Measurements from ENCODE around the gene RNF186. TPM values are rescaled to one million over a fixed set of nuclear protein-coding genes. Genes with fewer than 3 reads are reported as not detected.

RNF186 gene
- total and polyA plus RNA-seq, 2 of the 13 experiments (the other 11 are each of a cell fraction or from before 2014, with no cell fraction given) = 0.07 to 0.20 TPM

DNA sequence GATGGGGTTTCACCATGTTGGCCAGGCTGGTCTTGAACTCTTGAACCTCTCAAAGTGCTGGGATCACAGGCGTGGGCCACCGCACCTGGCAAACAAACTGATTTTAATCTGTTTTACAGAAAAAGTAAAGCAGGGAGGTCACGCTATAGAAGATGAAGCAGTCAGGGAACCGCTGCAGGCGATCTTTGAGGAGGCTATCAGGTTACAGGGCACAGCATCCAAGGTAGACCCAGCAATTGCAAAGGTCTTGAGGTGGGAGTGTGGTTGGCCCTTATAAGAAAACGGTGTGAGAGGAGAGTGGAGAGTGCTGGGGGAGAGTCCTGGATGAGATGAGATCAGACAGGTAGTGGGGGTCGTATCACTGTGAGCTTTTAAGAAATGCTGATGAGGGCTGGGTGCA lies 12.8 kb downstream of the RNF186 start (continued):
- TF ChIP-seq, protein P1, sequence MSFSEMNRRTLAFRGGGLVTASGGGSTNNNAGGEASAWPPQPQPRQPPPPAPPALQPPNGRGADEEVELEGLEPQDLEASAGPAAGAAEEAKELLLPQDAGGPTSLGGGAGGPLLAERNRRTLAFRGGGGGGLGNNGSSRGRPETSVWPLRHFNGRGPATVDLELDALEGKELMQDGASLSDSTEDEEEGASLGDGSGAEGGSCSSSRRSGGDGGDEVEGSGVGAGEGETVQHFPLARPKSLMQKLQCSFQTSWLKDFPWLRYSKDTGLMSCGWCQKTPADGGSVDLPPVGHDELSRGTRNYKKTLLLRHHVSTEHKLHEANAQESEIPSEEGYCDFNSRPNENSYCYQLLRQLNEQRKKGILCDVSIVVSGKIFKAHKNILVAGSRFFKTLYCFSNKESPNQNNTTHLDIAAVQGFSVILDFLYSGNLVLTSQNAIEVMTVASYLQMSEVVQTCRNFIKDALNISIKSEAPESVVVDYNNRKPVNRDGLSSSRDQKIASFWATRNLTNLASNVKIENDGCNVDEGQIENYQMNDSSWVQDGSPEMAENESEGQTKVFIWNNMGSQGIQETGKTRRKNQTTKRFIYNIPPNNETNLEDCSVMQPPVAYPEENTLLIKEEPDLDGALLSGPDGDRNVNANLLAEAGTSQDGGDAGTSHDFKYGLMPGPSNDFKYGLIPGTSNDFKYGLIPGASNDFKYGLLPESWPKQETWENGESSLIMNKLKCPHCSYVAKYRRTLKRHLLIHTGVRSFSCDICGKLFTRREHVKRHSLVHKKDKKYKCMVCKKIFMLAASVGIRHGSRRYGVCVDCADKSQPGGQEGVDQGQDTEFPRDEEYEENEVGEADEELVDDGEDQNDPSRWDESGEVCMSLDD (CRISPR knock-in tag; IDR thresholded peaks at IDR 0.05; ENCODE audit: borderline replicate concordance) = no peak
- TF ChIP-seq SYNCRIP (IDR thresholded peaks at IDR 0.05; ENCODE audit: insufficient read depth, low read depth, low read length) = no peak

DNA sequence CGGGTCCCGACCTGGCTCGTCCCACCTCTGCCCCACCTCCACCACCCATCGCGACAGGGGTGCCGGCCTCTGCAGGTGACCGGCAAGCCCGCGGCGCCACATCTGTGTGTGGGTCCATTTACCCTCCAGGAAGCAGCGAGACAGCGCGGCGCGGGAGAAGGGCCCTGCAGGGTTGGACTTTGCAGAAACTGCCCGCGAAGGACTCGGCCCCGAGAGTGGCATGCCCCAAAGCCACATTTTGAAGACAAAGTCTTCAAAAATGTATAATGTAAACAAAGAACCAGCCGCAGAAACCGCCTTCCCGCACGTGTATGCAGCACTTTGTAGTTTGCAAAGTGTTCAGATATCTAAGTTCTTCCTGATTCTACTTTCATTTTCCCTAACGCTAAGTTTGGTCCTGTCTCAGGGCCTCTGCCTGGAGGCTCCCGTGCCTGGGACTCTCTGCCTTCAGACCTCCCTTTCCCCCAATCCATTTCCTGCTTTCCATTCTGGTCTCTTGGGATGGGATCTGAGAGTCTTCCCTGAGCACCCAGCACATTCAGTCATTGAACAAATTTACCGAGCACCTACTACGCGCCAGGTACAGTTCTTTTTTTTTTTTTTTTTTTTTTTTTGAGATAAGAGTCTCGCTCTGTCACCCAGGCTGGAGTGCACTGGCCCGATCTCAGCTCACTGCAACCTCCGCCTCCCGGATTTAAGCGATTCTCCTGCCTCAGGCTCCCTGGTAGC lies 14.8 kb downstream of the RNF186 start:
- BruUV-seq (replicated peaks) = TSS peak; percentile 70
- ATAC-seq (peak; percentile 55), FAIRE-seq (peak; percentile 48), DNase-seq (ENCODE audit: low spot score) (peak; percentile 25)
- no peaks in the 10 kb centered on the region for H3K9me3 ChIP-seq (ENCODE audit: low read length)
- H2AFZ ChIP-seq (ENCODE audit: low read length) = no peak overlapping the region
- no peaks in the 10 kb centered on the region for H3K79me2 ChIP-seq (ENCODE audit: insufficient read depth, low read length)
- intact Hi-C loops (cut with micrococcal nuclease; ENCODE audit: unreplicated experiment) (no loop called here), in situ Hi-C loops (cut with HindIII; ENCODE audit: extremely low pct_ligation_motif_present, low pct_unique_long_range_greater_than_20kb) (no loop called here)
- ChIA-PET CTCF (ENCODE audit: low intra/inter-chr PET ratio, low total read pairs) (no interaction called here), POLR2A (interaction anchor here (0.6 to 1.4 kb wide), 2 partner anchors 13 to 15 kb away, joined by 3 to 6 read pairs; partner anchors contain the start of gene RNF186)
- peak overlapping the region; percentile 63 to 80 (median 73) for H3K4me3 ChIP-seq (replicated peaks in 1 of 3; ENCODE audit: insufficient read depth in 1 of 3, low read depth in 2 of 3, low read length in 3 of 3)
- H3K9ac ChIP-seq (ENCODE audit: insufficient read depth, low read depth, low read length) = peak overlapping the region; percentile 63
- H4K20me1 ChIP-seq (ENCODE audit: insufficient read depth, low read length) = no peaks in the 10 kb centered on the region
- peaks cover 2 to 22% of the 10 kb centered on the region in 2 experiments; a peak in 3 of 5 replicates for H3K27me3 ChIP-seq (ENCODE audit: control insufficient read depth in 1 of 2, insufficient read depth in 2 of 2, low read length in 2 of 2)
- H3K4me2 ChIP-seq (ENCODE audit: low read depth, low read length) = peak overlapping the region; percentile 88
- peak overlapping the region; percentile 49 for H3K27ac ChIP-seq (ENCODE audit: extremely low read length, insufficient read depth, low read length)
- H3K4me1 ChIP-seq (ENCODE audit: insufficient read depth, low read length) = peaks cover 42% of the 10 kb centered on the region
- no peaks in the 10 kb centered on the region for H3K36me3 ChIP-seq (replicated peaks in 1 of 2; ENCODE audit: control insufficient read depth in 1 of 2, insufficient read depth in 2 of 2, low read length in 2 of 2)
- WGBS (ENCODE audit: low lambda C conversion rate) = 9% methylated on average over 26 of the region's 33 CpGs
- TF ChIP-seq CHCHD3 (CRISPR knock-in tag; IDR thresholded peaks at IDR 0.05) (no peak), NR2C2 (CRISPR knock-in tag; IDR thresholded peaks at IDR 0.05; ENCODE audit: borderline replicate concordance) (no peak), ZNF775 (CRISPR knock-in tag; IDR thresholded peaks at IDR 0.05; ENCODE audit: borderline replicate concordance) (no peak), ZNF777 (CRISPR knock-in tag; IDR thresholded peaks at IDR 0.05) (no peak), PCBP2 (optimal IDR thresholded peaks at IDR 0.05; ENCODE audit: low read depth, low read length, poor library complexity, severe bottlenecking) (no peak), RARG (CRISPR knock-in tag; IDR thresholded peaks at IDR 0.05; ENCODE audit: low read depth) (no peak), NCOR1 (IDR thresholded peaks at IDR 0.05; ENCODE audit: borderline replicate concordance, low read length) (no peak)
- TF ChIP-seq, protein P2, sequence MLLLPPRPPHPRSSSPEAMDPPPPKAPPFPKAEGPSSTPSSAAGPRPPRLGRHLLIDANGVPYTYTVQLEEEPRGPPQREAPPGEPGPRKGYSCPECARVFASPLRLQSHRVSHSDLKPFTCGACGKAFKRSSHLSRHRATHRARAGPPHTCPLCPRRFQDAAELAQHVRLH (CRISPR knock-in tag; IDR thresholded peaks at IDR 0.05; ENCODE audit: borderline replicate concordance, low read depth) = no peak
- TF ChIP-seq, protein P3, sequence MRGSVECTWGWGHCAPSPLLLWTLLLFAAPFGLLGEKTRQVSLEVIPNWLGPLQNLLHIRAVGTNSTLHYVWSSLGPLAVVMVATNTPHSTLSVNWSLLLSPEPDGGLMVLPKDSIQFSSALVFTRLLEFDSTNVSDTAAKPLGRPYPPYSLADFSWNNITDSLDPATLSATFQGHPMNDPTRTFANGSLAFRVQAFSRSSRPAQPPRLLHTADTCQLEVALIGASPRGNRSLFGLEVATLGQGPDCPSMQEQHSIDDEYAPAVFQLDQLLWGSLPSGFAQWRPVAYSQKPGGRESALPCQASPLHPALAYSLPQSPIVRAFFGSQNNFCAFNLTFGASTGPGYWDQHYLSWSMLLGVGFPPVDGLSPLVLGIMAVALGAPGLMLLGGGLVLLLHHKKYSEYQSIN (CRISPR knock-in tag; IDR thresholded peaks at IDR 0.05; ENCODE audit: borderline replicate concordance) = no peak
- TF ChIP-seq, protein P4, sequence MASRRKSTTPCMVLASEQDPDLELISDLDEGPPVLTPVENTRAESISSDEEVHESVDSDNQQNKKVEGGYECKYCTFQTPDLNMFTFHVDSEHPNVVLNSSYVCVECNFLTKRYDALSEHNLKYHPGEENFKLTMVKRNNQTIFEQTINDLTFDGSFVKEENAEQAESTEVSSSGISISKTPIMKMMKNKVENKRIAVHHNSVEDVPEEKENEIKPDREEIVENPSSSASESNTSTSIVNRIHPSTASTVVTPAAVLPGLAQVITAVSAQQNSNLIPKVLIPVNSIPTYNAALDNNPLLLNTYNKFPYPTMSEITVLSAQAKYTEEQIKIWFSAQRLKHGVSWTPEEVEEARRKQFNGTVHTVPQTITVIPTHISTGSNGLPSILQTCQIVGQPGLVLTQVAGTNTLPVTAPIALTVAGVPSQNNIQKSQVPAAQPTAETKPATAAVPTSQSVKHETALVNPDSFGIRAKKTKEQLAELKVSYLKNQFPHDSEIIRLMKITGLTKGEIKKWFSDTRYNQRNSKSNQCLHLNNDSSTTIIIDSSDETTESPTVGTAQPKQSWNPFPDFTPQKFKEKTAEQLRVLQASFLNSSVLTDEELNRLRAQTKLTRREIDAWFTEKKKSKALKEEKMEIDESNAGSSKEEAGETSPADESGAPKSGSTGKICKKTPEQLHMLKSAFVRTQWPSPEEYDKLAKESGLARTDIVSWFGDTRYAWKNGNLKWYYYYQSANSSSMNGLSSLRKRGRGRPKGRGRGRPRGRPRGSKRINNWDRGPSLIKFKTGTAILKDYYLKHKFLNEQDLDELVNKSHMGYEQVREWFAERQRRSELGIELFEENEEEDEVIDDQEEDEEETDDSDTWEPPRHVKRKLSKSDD (CRISPR knock-in tag; IDR thresholded peaks at IDR 0.05; ENCODE audit: low read depth) = no peak

All from HepG2 (cell line).